HK-2 (cell line): ENCODE measurements around the gene CXorf65.
A peak's percentile ranks its signal among the peaks of the same experiment; 100 is the strongest.

Source experiments
- DNase-seq: peaks from one replicate; pipeline ENCODE4 v3.0.0-alpha.2; 2018; ENCODE audit not compliant: unreplicated experiment

Gene CXorf65

DNA sequence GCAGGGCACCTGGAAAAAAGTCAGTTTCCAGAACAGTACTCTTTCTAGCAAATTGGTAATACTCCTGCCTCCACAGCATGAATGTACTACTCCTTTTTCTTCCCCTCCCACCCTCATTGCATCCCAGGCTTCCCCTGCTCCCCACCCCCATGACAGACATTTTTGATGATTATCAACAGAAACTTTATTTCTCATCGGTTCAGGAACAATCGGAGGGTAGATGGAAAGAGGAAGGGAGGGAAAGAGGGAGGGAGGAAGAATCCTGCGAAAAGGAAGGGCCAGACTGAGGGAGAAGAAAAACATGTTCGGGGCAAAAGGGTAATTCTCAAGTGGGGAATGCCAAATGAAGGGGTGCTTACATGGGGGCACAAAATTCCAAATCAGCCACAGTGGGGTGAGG, 705 bp upstream of the CXorf65 start:
- no peak for DNase-seq

DNA sequence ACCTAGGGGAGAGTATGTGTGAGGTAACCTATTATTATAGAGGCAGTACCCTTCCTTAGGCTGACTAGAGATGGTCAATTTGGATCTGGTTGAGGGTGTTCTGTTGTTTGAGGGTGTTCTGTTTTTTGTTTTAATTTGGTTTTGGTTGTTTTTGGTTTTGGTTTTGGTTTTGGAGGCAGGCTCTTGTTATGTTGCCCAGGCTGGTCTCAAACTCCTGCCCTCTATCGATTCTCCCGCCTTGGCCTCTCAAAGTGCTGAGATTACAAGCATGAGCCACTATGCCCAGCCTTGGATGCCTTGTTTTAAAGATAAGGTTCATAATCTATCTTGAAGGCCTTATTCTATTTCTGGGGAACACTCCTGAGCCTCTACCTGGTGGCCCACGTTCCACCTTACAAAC, 912 bp downstream of the CXorf65 start:
- DNase-seq, result no peak

DNA sequence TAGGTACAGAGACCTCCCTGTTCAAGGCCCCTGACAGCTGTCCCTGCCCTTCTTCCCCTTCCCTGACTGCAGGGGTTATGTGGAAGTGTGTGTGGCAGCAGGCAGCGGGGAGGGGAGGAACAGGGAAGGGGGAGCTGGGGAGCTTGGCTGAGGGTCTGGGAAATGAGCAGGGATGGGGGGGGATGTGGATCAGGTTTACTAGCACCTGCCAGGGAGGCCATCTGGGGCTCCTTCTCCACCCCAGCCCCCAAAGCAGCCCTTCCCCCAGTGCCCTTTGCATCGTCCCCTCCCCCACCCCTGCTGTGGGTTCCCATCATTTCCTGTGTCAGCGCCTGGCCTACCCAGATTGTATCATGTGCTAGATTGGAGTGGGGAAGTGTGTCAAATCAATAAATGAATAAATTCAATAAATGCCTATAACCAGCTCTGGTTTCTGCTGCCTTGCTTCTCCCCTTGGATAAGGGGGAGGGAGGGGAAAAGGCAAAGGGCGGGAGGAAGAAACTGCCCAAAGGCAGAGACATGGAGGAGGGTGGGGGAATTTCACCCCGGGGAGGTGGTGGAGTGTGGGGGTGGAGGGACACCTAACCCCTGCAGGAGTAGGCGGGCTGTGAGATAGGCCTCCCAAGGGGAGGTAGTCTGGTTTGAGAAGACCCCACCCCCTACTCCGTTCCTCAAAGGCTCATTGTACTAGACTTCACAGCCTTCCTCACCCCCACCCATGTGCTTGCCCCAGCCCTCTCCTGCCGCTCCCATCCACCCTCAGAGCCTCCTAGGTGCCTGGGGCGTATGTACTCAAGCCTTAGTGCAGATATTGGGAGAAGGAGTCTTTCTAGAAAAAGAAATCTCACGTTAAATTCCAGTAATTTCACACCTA, 3.2 kb downstream of the CXorf65 start:
- no peak for DNase-seq

DNA sequence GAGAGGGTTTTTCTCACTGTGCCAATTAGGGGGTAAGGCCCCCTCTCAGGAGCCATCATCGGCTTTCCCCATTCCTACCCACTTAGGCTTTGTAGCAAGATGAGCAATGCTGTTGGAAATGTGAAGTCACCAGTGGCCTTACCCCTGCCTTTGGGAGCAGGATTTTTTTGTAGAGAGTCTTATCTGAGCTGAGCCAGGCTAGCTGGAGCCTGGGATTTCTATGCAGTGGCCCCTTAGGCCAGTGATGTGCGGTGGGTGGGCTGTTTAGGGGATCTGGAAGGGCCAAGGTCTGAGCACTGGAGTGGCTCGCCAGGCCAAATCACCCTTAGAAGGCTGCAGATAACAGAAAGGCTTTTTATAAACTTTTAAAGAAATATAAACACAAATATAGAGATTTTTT, 4.2 kb downstream of the CXorf65 start:
- DNase-seq, result no peak

DNA sequence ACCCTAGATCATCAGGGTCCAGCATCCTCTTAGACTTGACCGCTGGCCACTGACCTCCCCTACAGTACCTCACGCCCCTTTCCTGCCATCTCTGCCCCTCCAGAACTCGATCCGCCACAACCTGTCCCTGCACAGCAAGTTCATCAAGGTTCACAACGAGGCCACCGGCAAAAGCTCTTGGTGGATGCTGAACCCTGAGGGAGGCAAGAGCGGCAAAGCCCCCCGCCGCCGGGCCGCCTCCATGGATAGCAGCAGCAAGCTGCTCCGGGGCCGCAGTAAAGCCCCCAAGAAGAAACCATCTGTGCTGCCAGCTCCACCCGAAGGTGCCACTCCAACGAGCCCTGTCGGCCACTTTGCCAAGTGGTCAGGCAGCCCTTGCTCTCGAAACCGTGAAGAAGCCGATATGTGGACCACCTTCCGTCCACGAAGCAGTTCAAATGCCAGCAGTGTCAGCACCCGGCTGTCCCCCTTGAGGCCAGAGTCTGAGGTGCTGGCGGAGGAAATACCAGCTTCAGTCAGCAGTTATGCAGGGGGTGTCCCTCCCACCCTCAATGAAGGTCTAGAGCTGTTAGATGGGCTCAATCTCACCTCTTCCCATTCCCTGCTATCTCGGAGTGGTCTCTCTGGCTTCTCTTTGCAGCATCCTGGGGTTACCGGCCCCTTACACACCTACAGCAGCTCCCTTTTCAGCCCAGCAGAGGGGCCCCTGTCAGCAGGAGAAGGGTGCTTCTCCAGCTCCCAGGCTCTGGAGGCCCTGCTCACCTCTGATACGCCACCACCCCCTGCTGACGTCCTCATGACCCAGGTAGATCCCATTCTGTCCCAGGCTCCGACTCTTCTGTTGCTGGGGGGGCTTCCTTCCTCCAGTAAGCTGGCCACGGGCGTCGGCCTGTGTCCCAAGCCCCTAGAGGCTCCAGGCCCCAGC, 5.7 kb downstream of the CXorf65 start:
- no peak for DNase-seq

DNA sequence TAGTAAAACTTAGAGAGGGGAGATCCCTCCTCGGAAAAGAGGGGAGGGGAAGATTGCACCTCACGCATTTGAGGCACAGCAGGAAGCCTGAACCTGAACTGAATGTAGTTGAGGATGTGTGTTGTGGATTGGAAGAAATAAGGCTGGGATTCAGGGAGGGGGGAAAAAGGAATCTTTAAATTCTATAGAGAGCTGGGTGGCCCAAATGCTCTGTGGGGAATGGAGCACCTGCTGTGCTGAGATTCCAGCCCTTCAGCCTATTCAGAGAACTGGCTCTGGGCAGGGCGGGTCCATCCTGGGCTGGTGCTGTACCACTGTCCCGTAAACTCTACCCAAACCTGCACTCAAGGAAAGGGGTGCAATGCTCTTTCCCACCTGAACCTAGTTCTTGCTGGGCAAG, 6.8 kb downstream of the CXorf65 start:
- DNase-seq, result no peak

DNA sequence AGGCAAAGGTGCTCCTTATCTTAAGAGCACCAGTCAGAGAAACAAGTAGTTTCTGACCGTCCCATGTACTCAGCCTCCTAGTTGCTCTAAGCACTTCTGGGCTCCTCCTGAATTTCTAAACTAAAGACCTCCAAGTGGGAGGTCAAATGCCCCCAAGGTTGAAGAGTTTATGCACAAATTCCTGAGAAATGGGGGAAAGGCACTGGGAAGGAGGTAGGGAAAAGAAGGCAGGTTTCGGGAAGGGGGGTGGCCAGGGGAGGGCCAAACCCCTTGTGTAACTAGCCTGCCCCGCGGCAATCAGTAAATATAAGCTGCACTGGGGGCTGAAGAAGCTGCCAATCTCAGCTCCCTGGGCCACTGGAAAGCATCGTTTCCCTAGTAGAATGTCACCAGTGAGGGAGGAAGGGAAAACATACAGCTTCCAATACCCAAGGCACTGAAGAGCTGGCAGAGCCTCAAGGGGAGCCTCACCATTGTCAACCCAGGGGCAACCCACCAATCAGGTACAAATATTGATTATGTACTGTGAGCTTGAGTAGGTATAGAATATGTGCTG, 7.5 kb downstream of the CXorf65 start:
- DNase-seq, result no peak

DNA sequence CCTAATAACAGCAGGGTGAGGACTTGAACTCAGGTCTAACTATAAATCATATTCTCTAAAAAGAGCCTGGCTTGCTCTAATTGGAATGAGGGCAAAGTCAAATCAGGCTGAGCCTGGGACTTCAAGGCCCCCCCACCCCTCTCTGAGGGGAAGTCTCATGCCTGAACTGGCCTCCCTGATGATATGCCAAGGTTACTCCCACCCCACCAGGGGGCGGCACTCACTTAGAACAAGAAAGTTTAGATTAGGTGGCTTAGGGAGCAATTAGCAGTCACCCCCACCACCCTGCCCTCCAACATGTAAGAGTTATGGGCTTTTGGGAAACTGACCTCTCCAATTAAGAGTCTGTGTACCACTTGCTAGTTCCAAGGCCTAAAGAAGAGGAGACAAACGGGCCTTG, 8.2 kb downstream of the CXorf65 start:
- DNase-seq, result peak; percentile 25

DNA sequence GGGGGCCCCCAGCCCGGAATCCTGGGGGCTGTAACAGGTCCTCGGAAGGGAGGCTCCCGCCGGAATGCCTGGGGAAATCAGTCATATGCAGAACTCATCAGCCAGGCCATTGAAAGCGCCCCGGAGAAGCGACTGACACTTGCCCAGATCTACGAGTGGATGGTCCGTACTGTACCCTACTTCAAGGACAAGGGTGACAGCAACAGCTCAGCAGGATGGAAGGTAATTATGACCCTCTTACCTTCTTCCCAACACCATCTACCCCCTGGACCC, 9.8 kb downstream of the CXorf65 start:
- DNase-seq, result no peak

DNA sequence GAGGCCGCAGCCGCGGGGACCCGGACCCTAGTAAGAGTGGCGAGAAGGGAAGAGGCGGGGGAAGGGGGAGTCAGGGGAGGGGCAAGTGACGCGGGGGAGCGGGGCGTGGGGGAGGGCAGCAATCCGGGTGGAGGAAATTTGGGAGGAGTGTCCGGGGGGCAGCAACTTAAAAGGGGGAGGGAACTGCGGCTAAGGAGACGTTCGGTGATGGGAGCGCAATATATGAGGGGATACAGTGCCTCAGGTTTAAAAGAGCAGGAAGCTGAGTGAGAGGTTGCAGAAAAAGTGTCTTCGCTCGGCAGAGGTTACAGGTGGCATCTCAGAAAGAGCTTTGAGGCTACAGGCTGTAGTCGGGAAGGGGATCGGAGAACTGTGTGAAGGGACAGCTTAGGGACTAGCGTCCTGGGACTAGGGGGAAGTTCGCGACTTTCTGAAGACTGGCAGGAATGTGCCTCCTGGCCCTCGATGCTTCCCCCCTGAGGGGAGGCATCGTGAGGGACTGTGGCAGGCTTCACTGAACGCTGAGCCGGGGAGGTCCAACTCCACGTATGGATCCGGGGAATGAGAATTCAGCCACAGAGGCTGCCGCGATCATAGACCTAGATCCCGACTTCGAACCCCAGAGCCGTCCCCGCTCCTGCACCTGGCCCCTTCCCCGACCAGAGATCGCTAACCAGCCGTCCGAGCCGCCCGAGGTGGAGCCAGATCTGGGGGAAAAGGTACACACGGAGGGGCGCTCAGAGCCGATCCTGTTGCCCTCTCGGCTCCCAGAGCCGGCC, 10.4 kb downstream of the CXorf65 start:
- peak; percentile 20 for DNase-seq

DNA sequence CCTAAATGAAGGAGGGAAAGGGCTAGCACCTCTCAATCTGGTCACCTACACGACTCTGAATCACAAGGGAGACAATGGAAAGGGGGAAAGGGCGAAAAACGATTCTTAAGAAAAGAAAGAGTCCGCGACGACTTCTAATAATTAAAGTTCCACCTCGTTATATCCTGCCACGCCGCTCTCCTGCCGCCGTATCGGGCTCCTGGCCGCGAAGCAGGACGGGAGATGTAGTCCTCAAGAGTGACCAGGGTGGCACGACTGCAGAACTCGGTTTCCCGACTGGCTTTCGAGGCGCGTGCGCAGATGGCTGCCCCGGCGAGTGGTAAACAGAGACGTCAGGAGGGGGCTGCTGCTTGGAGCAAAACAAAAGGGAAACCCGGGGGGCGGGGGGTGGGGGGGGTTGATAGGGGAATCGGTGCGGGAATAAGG, 11.0 kb downstream of the CXorf65 start, which contains the start of gene FOXO4:
TSS of gene FOXO4 (plus strand) at position 297 of the 426 bp plus-strand sequence. CDS start 678 bp downstream, outside the sequence.
- peak; percentile 86 for DNase-seq

DNA sequence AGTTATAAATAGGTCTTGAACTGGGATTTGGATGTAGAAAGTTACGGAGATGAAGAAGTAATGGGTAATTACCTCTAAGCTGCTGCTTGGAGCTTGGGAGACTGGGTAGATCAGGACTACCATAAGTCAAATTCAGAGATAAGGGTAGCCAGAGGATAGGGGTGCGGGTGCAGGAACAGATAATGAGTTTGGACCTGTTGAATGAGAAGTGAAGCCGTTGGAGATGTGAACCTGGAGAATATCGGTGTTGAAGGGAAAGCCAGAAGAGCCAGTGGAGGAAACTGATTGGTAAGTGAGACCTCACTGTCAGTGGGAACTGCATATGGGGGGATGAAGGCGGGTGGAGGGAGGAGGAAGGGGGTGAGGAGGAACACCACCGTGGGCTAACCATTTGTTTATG, 11.5 kb downstream of the CXorf65 start:
- no peak for DNase-seq

DNA sequence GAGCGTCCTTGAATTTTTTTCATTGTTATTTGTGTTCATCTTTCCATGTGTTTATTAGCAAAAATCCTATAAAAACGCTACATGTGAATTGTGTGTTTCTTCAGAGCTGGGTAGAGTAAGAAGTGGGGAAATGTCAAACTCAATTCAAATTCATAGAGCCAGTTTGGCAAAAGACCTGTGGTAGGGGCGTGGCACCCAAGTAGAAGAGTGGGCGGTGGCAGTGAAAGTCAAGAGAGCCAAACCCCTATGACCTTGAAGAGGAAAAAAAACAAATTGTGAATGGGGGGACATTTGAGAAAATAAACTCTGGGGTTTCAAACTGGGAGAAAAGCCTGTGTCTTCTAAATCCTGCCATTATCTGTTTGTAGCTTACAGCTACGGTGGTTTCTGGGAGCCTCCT, 15.3 kb downstream of the CXorf65 start:
- DNase-seq, result no peak

DNA sequence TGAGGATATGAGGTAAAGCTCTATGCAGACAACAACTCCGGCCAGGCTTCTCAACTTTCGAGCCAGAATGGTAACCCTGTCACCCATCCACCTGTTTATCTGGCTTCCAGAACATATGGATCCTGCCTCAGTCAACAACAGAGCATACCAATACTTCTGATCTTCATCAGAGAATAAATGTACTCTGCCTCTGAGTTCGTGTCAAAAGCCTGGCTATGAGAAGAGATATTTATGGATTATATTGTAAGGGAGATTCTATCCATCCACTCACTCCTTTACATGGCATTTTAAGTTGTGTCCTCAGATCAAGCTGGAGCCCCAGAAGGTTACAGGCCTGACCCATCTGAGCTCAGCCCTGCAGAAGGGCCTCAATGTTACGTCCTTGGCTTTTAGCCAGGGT, 20.6 kb downstream of the CXorf65 start:
- no peak for DNase-seq

DNA sequence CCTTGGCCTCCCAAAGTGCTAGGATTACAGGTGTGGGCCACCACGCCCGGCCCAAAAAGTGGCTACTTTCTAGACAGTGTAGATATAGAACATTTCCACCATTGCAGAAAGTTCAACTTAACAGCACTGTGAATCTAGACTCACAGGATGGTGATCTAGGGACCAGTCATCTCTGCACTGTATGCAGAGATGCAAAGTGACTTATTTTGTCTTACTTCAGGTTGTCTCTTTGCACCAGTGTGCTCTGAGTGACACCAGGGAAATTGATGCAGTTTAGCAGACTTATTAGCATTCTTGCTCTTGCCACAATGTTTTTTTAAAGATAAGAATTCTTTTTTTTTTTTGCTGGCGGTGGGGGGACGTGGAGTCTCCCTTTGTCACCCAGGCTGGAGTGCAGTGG, 23.7 kb downstream of the CXorf65 start:
- DNase-seq, result no peak

DNA sequence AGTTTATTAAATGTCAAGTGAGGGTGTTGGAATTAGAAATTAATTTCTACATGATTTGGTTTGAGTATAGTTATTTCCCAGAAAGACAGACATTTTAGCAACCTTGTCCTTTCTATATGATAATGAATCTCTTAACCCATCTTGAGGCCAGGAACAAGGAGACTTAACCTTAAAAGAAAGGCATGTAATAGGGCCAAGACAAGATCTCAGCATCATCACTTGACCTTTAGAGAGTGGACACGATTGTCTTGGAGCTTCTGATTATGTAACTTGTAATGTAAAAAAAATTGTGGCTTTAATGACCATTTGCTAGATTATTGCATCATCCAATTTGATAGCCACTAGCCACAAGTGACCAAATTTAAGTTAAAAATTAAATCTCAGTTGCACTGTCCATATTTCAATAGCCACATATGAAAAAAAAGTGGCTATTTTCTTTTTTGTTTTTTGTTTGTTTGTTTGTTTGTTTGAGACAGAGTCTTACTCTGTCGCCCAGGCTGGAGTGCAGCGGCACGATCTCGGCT, 24.4 kb downstream of the CXorf65 start:
- DNase-seq, result no peak

DNA sequence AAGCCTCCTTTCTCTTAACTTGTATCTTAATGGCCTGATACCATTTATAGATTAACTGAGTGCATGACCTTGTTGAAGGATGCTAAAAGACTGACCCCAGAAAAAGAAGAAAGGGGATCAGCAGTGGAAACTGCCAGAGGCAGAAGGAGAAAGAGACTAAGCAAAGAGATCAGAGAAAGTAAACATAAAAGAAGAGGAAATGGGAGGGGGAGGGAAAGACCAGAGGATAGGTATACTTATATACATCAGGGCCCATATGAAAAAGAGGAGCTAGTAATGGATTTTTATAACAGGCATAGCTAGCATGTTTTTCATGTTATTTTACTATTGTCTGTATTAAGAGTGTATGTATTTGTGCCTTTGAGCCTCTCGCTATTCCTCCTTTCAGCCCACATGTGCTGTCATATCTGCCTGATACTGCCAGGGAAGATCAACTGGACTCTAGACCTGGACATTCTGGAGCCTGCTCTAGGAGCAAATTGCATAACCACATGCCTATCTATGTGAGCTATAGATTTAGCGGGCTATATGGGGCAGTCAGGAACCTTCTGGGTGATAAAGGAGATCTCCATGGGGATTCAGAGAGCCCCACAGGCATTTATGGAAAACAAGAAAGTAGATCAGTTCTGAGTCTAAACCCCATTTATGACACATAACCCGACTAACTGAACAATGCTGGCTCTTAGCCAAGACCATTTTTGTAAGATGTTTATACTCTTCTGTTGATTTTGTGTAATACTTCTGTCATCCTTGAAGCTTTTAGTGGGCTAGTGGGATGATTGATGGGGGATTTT, 25.0 kb downstream of the CXorf65 start:
- DNase-seq, result no peak

DNA sequence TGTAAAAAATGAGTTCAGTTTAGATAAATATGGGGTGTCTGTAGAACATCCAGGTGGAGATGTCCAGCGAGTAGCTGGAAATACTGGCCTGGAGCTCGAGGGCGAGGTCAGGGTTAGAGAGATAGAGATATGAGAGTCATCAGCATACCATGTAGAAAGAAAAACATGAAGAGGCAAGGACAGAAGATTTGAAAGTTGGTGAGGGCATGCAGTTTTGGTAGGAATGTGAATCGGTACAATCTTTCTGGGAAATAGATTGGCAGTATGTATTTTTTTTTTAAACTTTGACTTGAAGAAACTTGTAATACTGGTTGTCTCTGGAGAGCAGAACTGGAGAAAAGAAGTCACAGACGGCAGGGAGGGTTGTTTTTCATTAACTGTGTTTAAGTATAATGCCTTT, 36.0 kb downstream of the CXorf65 start:
- no peak for DNase-seq

DNA sequence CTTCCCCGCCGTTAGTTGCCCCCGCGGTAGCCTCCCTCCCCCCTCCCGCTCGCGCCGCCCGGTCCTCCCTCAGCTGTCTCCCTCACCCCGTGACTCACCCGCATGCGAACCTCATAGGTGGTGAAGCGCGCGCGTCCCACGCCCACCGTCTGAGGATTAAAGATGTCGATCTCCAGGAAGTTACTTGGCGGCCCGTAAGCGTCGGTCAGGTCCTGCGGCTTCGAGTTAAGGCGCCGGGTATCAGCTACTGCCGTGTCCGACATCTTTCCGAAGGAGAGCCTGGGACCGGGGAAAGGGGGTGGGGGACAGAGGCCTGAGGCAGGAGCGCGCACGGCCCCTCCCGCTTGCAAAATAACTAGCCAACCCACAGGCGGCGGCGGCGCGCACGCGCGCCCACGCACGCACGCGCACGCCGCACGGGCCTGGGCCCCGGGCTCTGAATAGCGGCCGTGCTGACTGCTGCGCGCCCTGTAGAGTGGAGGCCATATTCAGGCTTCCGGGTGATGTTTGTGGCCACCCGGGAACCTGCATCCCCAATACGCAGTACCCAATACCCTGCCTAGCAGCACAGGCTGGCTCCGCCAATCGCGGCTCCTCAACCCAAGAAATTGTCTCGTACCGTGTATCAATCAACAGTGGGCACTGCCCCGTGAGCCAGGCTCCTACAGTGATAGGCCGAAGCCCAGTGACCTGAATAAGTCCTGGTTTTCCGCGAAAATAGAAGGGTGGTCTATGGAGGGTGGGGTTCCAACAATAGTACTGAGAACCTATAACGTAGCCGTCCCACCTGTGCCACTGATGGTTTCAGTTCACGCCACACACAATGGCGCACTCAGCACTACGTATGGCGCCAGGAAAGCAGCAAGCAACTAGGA, 38.3 kb downstream of the CXorf65 start, which contains the start of gene SNX12:
TSS of gene SNX12 (minus strand) at position 291 of the 875 bp plus-strand sequence. CDS start at position 263, 28 bp downstream.
- peak; percentile 93 for DNase-seq

DNA sequence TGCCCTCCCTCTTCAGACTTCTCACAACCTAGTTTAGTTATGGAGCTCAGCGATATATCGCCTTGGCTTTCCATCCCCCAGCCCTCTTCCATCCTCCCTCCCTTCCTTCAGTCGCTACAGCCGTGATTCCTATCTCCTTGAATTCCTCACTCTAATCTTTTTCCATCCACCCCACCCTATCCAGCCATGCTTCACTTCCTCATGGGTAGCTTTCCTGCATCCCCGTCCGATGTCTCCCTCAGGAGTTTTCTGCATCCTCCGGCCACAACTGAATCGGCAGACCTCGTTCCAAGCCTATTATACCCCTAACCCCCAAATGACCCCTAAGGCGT, 38.9 kb downstream of the CXorf65 start:
- no peak for DNase-seq
